Measurements from ENCODE around the gene UBR1.

The UBR1 gene

GRCh38 chr15:42932833-42933515 lies 172.9 kb downstream of the UBR1 start:
- Histone ChIP-seq H3K27me3 (replicated peaks; ENCODE audit: insufficient read depth, low read length) (no peaks in the 10 kb centered on the region), H3K9me2 (replicated peaks; ENCODE audit: insufficient read depth, low read length) (no peaks in the 10 kb centered on the region), H3K9me3 (replicated peaks; ENCODE audit: insufficient read depth, low read length) (no peaks in the 10 kb centered on the region), H2AFZ (ENCODE audit: low read length) (no peak overlapping the region), H3F3A (ENCODE audit: insufficient read depth, low read length) (no peaks in the 10 kb centered on the region), H3K27ac (ENCODE audit: low read length) (no peak overlapping the region), H3K9ac (ENCODE audit: low read length) (no peak overlapping the region), H3K79me2 (ENCODE audit: low read length) (no peaks in the 10 kb centered on the region), H3K4me3 (ENCODE audit: low read length) (no peak overlapping the region), H4K20me1 (ENCODE audit: insufficient read depth, low read length) (no peaks in the 10 kb centered on the region), H3K4me2 (ENCODE audit: low read depth, low read length) (no peak overlapping the region), H3K4me1 (ENCODE audit: low read length) (no peaks in the 10 kb centered on the region), H3K36me3 (replicated peaks; ENCODE audit: insufficient read depth, low read length) (no peaks in the 10 kb centered on the region)
- TF ChIP-seq EZH2 (optimal IDR thresholded peaks at IDR 0.05; ENCODE audit: low read depth, low read length) (no peak), EZH2phosphoT487 (IDR thresholded peaks at IDR 0.05; ENCODE audit: low read length) (no peak), CTCF (IDR thresholded peaks at IDR 0.05; ENCODE audit: low read length) (no peak)
- no peak for DNase-seq

- H3K79me2 ChIP-seq (ENCODE audit: low read length): no peaks in the 10 kb centered on the region
- H3F3A ChIP-seq (ENCODE audit: insufficient read depth, low read length): no peaks in the 10 kb centered on the region
- H3K9me2 ChIP-seq (replicated peaks; ENCODE audit: insufficient read depth, low read length): no peaks in the 10 kb centered on the region
- H4K20me1 ChIP-seq (ENCODE audit: insufficient read depth, low read length): no peaks in the 10 kb centered on the region
- TF ChIP-seq EZH2 (optimal IDR thresholded peaks at IDR 0.05; ENCODE audit: low read depth, low read length) (no peak), CTCF (IDR thresholded peaks at IDR 0.05; ENCODE audit: low read length) (no peak), EZH2phosphoT487 (IDR thresholded peaks at IDR 0.05; ENCODE audit: low read length) (no peak)
- no peak overlapping the region for H3K4me2 ChIP-seq (ENCODE audit: low read depth, low read length)
- no peaks in the 10 kb centered on the region for H3K27me3 ChIP-seq (replicated peaks; ENCODE audit: insufficient read depth, low read length)
- H3K36me3 ChIP-seq (replicated peaks; ENCODE audit: insufficient read depth, low read length): no peaks in the 10 kb centered on the region
- H3K4me3 ChIP-seq (ENCODE audit: low read length): no peak overlapping the region
- H3K9ac ChIP-seq (ENCODE audit: low read length): no peak overlapping the region
- no peak for DNase-seq
- no peaks in the 10 kb centered on the region for H3K9me3 ChIP-seq (replicated peaks; ENCODE audit: insufficient read depth, low read length)
- H3K4me1 ChIP-seq (ENCODE audit: low read length): no peaks in the 10 kb centered on the region
- H3K27ac ChIP-seq (ENCODE audit: low read length): no peak overlapping the region
- H2AFZ ChIP-seq (ENCODE audit: low read length): no peak overlapping the region
These were observed 173.9 kb downstream of the UBR1 start for GRCh38 chr15:42931702-42932486.

- Histone ChIP-seq H4K20me1 (ENCODE audit: insufficient read depth, low read length) (no peaks in the 10 kb centered on the region), H3F3A (ENCODE audit: insufficient read depth, low read length) (no peaks in the 10 kb centered on the region), H2AFZ (ENCODE audit: low read length) (no peak overlapping the region), H3K9me2 (replicated peaks; ENCODE audit: insufficient read depth, low read length) (no peaks in the 10 kb centered on the region), H3K9ac (ENCODE audit: low read length) (no peak overlapping the region), H3K4me3 (ENCODE audit: low read length) (no peak overlapping the region), H3K27ac (ENCODE audit: low read length) (no peak overlapping the region), H3K4me1 (ENCODE audit: low read length) (no peaks in the 10 kb centered on the region), H3K36me3 (replicated peaks; ENCODE audit: insufficient read depth, low read length) (no peaks in the 10 kb centered on the region), H3K9me3 (replicated peaks; ENCODE audit: insufficient read depth, low read length) (no peaks in the 10 kb centered on the region), H3K4me2 (ENCODE audit: low read depth, low read length) (no peak overlapping the region), H3K79me2 (ENCODE audit: low read length) (no peaks in the 10 kb centered on the region), H3K27me3 (replicated peaks; ENCODE audit: insufficient read depth, low read length) (no peaks in the 10 kb centered on the region)
- DNase-seq: no peak
- no peak for TF ChIP-seq EZH2 (optimal IDR thresholded peaks at IDR 0.05; ENCODE audit: low read depth, low read length)
- TF ChIP-seq EZH2phosphoT487 (IDR thresholded peaks at IDR 0.05; ENCODE audit: low read length): no peak
- no peak for TF ChIP-seq CTCF (IDR thresholded peaks at IDR 0.05; ENCODE audit: low read length)
These were observed 176.5 kb downstream of the UBR1 start for GRCh38 chr15:42929306-42929848.

All from MM.1S (cell line).